HepG2 (cell line): ENCODE measurements around the gene LAMC3. TPM values are rescaled to one million over a fixed set of nuclear protein-coding genes. Genes with fewer than 3 reads are reported as not detected.

Experiments used
- ATAC-seq: fragments of 200-7000 bp; cut with Tn5 transposase; 3 replicates; pipeline ENCODE4 v1.9.1; 2020; ENCODE audit warnings: mild to moderate bottlenecking, moderate library complexity
- BruUV-seq: library from RNA; stranded (reverse); fragments of 400-500 nt; replicated peaks from 2 replicates; lab custom pipeline; 2021; lab: Mats Ljungman, UMichigan
- CTCF ChIA-PET: fragments of 300-600 bp; formaldehyde crosslinking; extraction: SDS; loops from one replicate; lab custom pipeline; 2021; ENCODE audit warnings: low total read pairs, inconsistent platforms, low intra/inter-chr PET ratio; lab: Yijun Ruan, JAX
- POLR2A ChIA-PET: fragments of 350-600 bp; sonication (Branson Sonifier 250); formaldehyde crosslinking; loops from one replicate; lab custom pipeline; 2020; ENCODE audit warnings: antibody characterized with exemption, inconsistent platforms; lab: Yijun Ruan, JAX
- DNase-seq: peaks from one replicate; pipeline ENCODE4 v3.0.0-alpha.2; 2015; ENCODE audit warnings: low spot score
- FAIRE-seq: peaks from 3 replicates; lab custom pipeline; 2011; peaks lifted over from hg19 to GRCh38; lab: Jason Lieb, UNC
- H2AFZ ChIP-seq: one replicate; pipeline ENCODE4 v1.6.1; 2011; ENCODE audit warnings: low read length, inconsistent platforms
- H3K27ac ChIP-seq: fragments of 300-600 bp; 3 replicates; pipeline ENCODE4 v1.8.0; 2011; ENCODE audit warnings: mixed run types, mild to moderate bottlenecking, mixed read lengths, low read length, inconsistent platforms; ENCODE audit not compliant: insufficient read depth; ENCODE audit errors: extremely low read length
- H3K27me3 ChIP-seq, 2 experiments: fragments of 200-600 bp in 1 of 2; 2 replicates in 1 of 2; 3 replicates in 1 of 2; pipeline versions ENCODE4 v1.6.0 to v1.8.0; 2011; ENCODE audit warnings: low read length in 2 of 2, mild to moderate bottlenecking in 2 of 2, moderate library complexity in 2 of 2, inconsistent platforms in 1 of 2; ENCODE audit not compliant: insufficient read depth in 2 of 2, control insufficient read depth in 1 of 2
- H3K36me3 ChIP-seq, 2 experiments: fragments of 200-600 bp in 1 of 2; replicated peaks in 1 of 2; 2 replicates in 1 of 2; 3 replicates in 1 of 2; pipeline versions ENCODE4 v1.5.1 to v1.8.0; 2011; ENCODE audit warnings: low read length in 2 of 2, inconsistent platforms in 1 of 2; ENCODE audit not compliant: insufficient read depth in 2 of 2, control insufficient read depth in 1 of 2
- H3K4me1 ChIP-seq: 2 replicates; pipeline ENCODE4 v1.5.1; 2012; ENCODE audit warnings: low read length, inconsistent platforms; ENCODE audit not compliant: insufficient read depth
- H3K4me2 ChIP-seq: 2 replicates; pipeline ENCODE4 v1.6.0; 2011; ENCODE audit warnings: low read depth, low read length, inconsistent platforms
- H3K4me3 ChIP-seq, 3 experiments: fragments of 200-600 bp in 1 of 3; sonication (generic), shearing (Covaris generic) in 1 of 3; replicated peaks in 1 of 3; 2 replicates each; pipeline ENCODE4 v1.5.1; 2011 to 2016; ENCODE audit warnings: low read length in 3 of 3, inconsistent platforms in 2 of 3, low read depth in 2 of 3, mild to moderate bottlenecking in 2 of 3, control low read depth in 1 of 3, mixed read lengths in 1 of 3; ENCODE audit not compliant: insufficient read depth in 1 of 3
- H3K79me2 ChIP-seq: one replicate; pipeline ENCODE4 v1.6.1; 2011; ENCODE audit warnings: low read length, inconsistent platforms; ENCODE audit not compliant: insufficient read depth
- H3K9ac ChIP-seq: 2 replicates; pipeline ENCODE4 v1.6.0; 2011; ENCODE audit warnings: mild to moderate bottlenecking, low read depth, low read length, inconsistent platforms; ENCODE audit not compliant: insufficient read depth
- H3K9me3 ChIP-seq: 2 replicates; pipeline ENCODE4 v1.5.1; 2012; ENCODE audit warnings: mild to moderate bottlenecking, low read length
- H4K20me1 ChIP-seq: 2 replicates; pipeline ENCODE4 v1.6.0; 2011; ENCODE audit warnings: inconsistent platforms, mild to moderate bottlenecking, low read length, moderate library complexity; ENCODE audit not compliant: insufficient read depth
- DZIP1 ChIP-seq: sonication (generic); formaldehyde crosslinking; IDR thresholded peaks from 2 replicates; pipeline ENCODE4 v1.5.0; 2020; ENCODE audit warnings: mild to moderate bottlenecking, missing genetic modification reagents
- FOSL1 ChIP-seq: sonication (generic); formaldehyde crosslinking; IDR thresholded peaks from 2 replicates; pipeline ENCODE4 v1.9.0; 2021; ENCODE audit warnings: missing genetic modification reagents, borderline replicate concordance
- MATR3 ChIP-seq: sonication (generic); formaldehyde crosslinking; IDR thresholded peaks from 2 replicates; pipeline ENCODE4 v1.4.0; 2020; ENCODE audit warnings: missing genetic modification reagents
- MBNL3 ChIP-seq: fragments of 250-450 bp; sonication (Bioruptor Pico); conservative IDR thresholded peaks from 2 replicates; pipeline ENCODE4 v1.8.0; 2022; ENCODE audit warnings: mild to moderate bottlenecking, inconsistent platforms
- MTA3 ChIP-seq: sonication (generic); formaldehyde crosslinking; IDR thresholded peaks from 2 replicates; pipeline ENCODE4 v1.4.0; 2020; ENCODE audit warnings: missing genetic modification reagents
- MTERF4 ChIP-seq: sonication (generic); formaldehyde crosslinking; IDR thresholded peaks from 2 replicates; pipeline ENCODE4 v1.8.0; 2023; ENCODE audit warnings: mild to moderate bottlenecking, missing genetic modification reagents
- NCOA2 ChIP-seq: sonication (generic); formaldehyde crosslinking; IDR thresholded peaks from 2 replicates; pipeline ENCODE4 v1.8.0; 2022; ENCODE audit warnings: inconsistent platforms
- NPAS2 ChIP-seq: sonication (generic); formaldehyde crosslinking; IDR thresholded peaks from 2 replicates; pipeline ENCODE4 v1.8.0; 2022; ENCODE audit warnings: mild to moderate bottlenecking, missing genetic modification reagents, borderline replicate concordance
- PATZ1 ChIP-seq: sonication (generic); formaldehyde crosslinking; IDR thresholded peaks from 2 replicates; pipeline ENCODE4 v1.4.0; 2020; ENCODE audit warnings: missing genetic modification reagents
- PAWR ChIP-seq: sonication (generic); formaldehyde crosslinking; IDR thresholded peaks from 2 replicates; pipeline ENCODE4 v1.4.0; 2020; ENCODE audit warnings: missing genetic modification reagents, mild to moderate bottlenecking, borderline replicate concordance
- RBM22 ChIP-seq: fragments of 200-400 bp; formaldehyde crosslinking; optimal IDR thresholded peaks from 2 replicates; pipeline ENCODE3; 2017; ENCODE audit warnings: mild to moderate bottlenecking, low read length, moderate library complexity
- YEATS4 ChIP-seq: sonication (generic); formaldehyde crosslinking; IDR thresholded peaks from 2 replicates; pipeline ENCODE4 v1.4.0; 2020; ENCODE audit warnings: missing genetic modification reagents, borderline replicate concordance
- ZFP37 ChIP-seq: sonication (generic); formaldehyde crosslinking; IDR thresholded peaks from 2 replicates; pipeline ENCODE4 v1.4.0; 2020; ENCODE audit warnings: missing genetic modification reagents, borderline replicate concordance
- ZMAT5 ChIP-seq: sonication (generic); formaldehyde crosslinking; IDR thresholded peaks from 2 replicates; pipeline ENCODE4 v1.5.0; 2020; ENCODE audit warnings: mild to moderate bottlenecking, low read depth, missing genetic modification reagents, borderline replicate concordance
- ZMYM2 ChIP-seq: sonication (generic); formaldehyde crosslinking; IDR thresholded peaks from 2 replicates; pipeline ENCODE4 v1.8.0; 2022; ENCODE audit warnings: mild to moderate bottlenecking, missing genetic modification reagents
- ZNF136 ChIP-seq: sonication (generic); formaldehyde crosslinking; IDR thresholded peaks from 2 replicates; pipeline ENCODE4 v1.8.1; 2022; ENCODE audit warnings: low read depth, mild to moderate bottlenecking, moderate library complexity, missing genetic modification reagents
- ZNF160 ChIP-seq: sonication (generic); formaldehyde crosslinking; IDR thresholded peaks from 2 replicates; pipeline ENCODE4 v1.8.0; 2022; ENCODE audit warnings: mild to moderate bottlenecking, inconsistent platforms, missing genetic modification reagents
- ZNF207 ChIP-seq: fragments of 450-650 bp; IDR thresholded peaks from 2 replicates; pipeline ENCODE4 v1.6.1; 2016; ENCODE audit warnings: antibody characterized with exemption, borderline replicate concordance
- ZNF34 ChIP-seq: sonication (generic); formaldehyde crosslinking; IDR thresholded peaks from 2 replicates; pipeline ENCODE4 v1.4.0; 2020; ENCODE audit warnings: mild to moderate bottlenecking, missing genetic modification reagents, borderline replicate concordance
- ZNF83 ChIP-seq: sonication (generic); formaldehyde crosslinking; IDR thresholded peaks from 2 replicates; pipeline ENCODE4 v1.4.0; 2020; ENCODE audit warnings: missing genetic modification reagents, mild to moderate bottlenecking, borderline replicate concordance
- WGBS: methylation state at CpG from one replicate; pipeline ENCODE4 v1.1.6; 2017; ENCODE audit warnings: low lambda C conversion rate; 5-methylcytosine and 5-hydroxymethylcytosine counted together
- in situ Hi-C: cut with HindIII; loops from 2 replicates; pipeline ENCODE4 v1.10.0; 2017; ENCODE audit warnings: low pct_unique_long_range_greater_than_20kb; ENCODE audit not compliant: extremely low pct_ligation_motif_present
- intact Hi-C: fragments of 100-400 bp; cut with micrococcal nuclease; formaldehyde crosslinking; loops from one replicate; pipeline ENCODE4 v1.10.0; 2022; ENCODE audit not compliant: unreplicated experiment
- polyA plus RNA-seq, 8 experiments: library from polyadenylated mRNA; depleted of rRNA in 3 of 8; stranded (reverse) in 7 of 8; unstranded in 1 of 8; fragments of >200 nt; fragmentation: Illumina TruSeq in 4 of 8; extraction: Trizol in 4 of 8; gene quantifications; 2 replicates each; pipeline versions ENCODE4 v1.2.1 to v1.2.3, GENCODE V29; 2011 to 2016; ENCODE audit warnings: low read depth in 4 of 8, missing spikeins in 1 of 8, mixed read lengths in 1 of 8; ENCODE audit not compliant: insufficient read depth in 1 of 8
- total RNA-seq, 5 experiments: library from RNA; depleted of rRNA; stranded (reverse); fragments of >200 nt; fragmentation: Illumina TruSeq; extraction: Trizol; gene quantifications; 2 replicates each; pipeline ENCODE4 v1.2.3, GENCODE V29; 2016; ENCODE audit warnings: low read depth in 1 of 5

The LAMC3 gene
- total and polyA plus RNA-seq, 2 of the 13 experiments (the other 11 are each of a cell fraction or from before 2014, with no cell fraction given) = 0.07 to 0.57 TPM

- no TSS peak for BruUV-seq
- intact Hi-C loops (no loop called here), in situ Hi-C loops (no loop called here)
- Histone ChIP-seq H3K4me3 (peak overlapping the region in 1 of 3 experiments; percentile 14; a peak in 2 of 6 replicates), H3K79me2 (peaks cover 16% of the 10 kb centered on the region), H3K27me3 (peaks cover 0 to 6% of the 10 kb centered on the region in 2 experiments; a peak in 2 of 5 replicates), H3K4me2 (peak overlapping the region; percentile 57), H2AFZ (peak overlapping the region; percentile 47), H3K4me1 (peaks cover 52% of the 10 kb centered on the region), H3K9ac (peak overlapping the region; percentile 39), H3K27ac (peak overlapping the region; percentile 91), H3K9me3 (no peaks in the 10 kb centered on the region), H3K36me3 (peaks cover 1 to 12% of the 10 kb centered on the region in 2 experiments; a peak in 1 of 5 replicates), H4K20me1 (no peaks in the 10 kb centered on the region)
- 0% methylated on average over 2 of the region's 2 CpGs for WGBS
- ATAC-seq (peak; percentile 9; the same call in 1 of the 3 replicates), DNase-seq (peak; percentile 65), FAIRE-seq (peak; percentile 94)
- CTCF ChIA-PET = no interaction called here
- POLR2A ChIA-PET = interaction anchor here (1.4 to 2.7 kb wide), 3 partner anchors 11 to 26 kb away, joined by 5 to 15 read pairs (median 6); partner anchors contain the start of gene AIF1L
- no peak for TF ChIP-seq PAWR (CRISPR knock-in tag)
- TF ChIP-seq MATR3 (CRISPR knock-in tag) = no peak
- TF ChIP-seq ZNF136 (CRISPR knock-in tag) = no peak
- TF ChIP-seq MTA3 (CRISPR knock-in tag) = no peak
- TF ChIP-seq RBM22 = no peak
- no peak for TF ChIP-seq ZNF207
- no peak for TF ChIP-seq DZIP1 (CRISPR knock-in tag)
- TF ChIP-seq ZNF34 = no peak
- no peak for TF ChIP-seq ZNF83
- no peak for TF ChIP-seq YEATS4 (CRISPR knock-in tag)
- no peak for TF ChIP-seq ZFP37 (CRISPR knock-in tag)
- no peak for TF ChIP-seq ZMYM2 (CRISPR knock-in tag)
- peak; percentile 38 for TF ChIP-seq NCOA2 (CRISPR knock-in tag)
- no peak for TF ChIP-seq ZMAT5 (CRISPR knock-in tag)
- no peak for TF ChIP-seq FOSL1 (CRISPR knock-in tag)
- TF ChIP-seq MBNL3 = no peak
- no peak for TF ChIP-seq MTERF4 (CRISPR knock-in tag)
- peak; percentile 52 for TF ChIP-seq PATZ1 (CRISPR knock-in tag)
- TF ChIP-seq NPAS2 = no peak
- no peak for TF ChIP-seq ZNF160 (CRISPR knock-in tag)
Measured at GRCh38 chr9:131122158-131122557, 113.2 kb downstream of the LAMC3 start.
